Right lobe of liver (tissue), 6 donors: ENCODE data around the gene THBS1. TPM values are rescaled to one million over a fixed set of nuclear protein-coding genes. Genes with fewer than 3 reads are reported as not detected.

Source experiments
- ATAC-seq, 4 donors: fragments of 200-7000 bp; cut with Tn5 transposase; one replicate each; pipeline ENCODE4 v1.9.1; 2020; ENCODE audit warnings: mild to moderate bottlenecking in 4 of 4, moderate library complexity in 4 of 4
- DNase-seq, 3 donors: peaks; one replicate each; pipeline ENCODE4 v3.0.0-alpha.2; 2020
- H3K27ac ChIP-seq, 3 donors: fragments of 200-600 bp; one replicate each; pipeline ENCODE4 v1.8.0; 2022
- H3K27me3 ChIP-seq, 2 donors: fragments of 200-600 bp; one replicate each; pipeline ENCODE4 v1.8.0; 2022
- H3K36me3 ChIP-seq, 4 donors: fragments of 200-600 bp; sonication (generic) in 1 of 4; one replicate each; pipeline versions ENCODE4 v1.5.1 to v1.8.0; 2017 to 2022; ENCODE audit warnings: control low read depth in 1 of 4
- H3K4me1 ChIP-seq, 4 donors: fragments of 200-600 bp; sonication (generic) in 1 of 4; one replicate each; pipeline versions ENCODE4 v1.5.1 to v1.8.0; 2017 to 2022; ENCODE audit warnings: control low read depth in 1 of 4
- H3K4me3 ChIP-seq, 3 donors: fragments of 200-600 bp; one replicate each; pipeline ENCODE4 v1.8.0; 2022
- H3K9me3 ChIP-seq, 4 donors: fragments of 200-600 bp; sonication (generic) in 1 of 4; one replicate each; pipeline versions ENCODE4 v1.5.1 to v1.8.0; 2017 to 2022; ENCODE audit warnings: control low read depth in 1 of 4
- POLR2A ChIP-seq: fragments of 450-650 bp; IDR thresholded peaks from one replicate; pipeline ENCODE4 v1.6.1; 2017; ENCODE audit warnings: antibody characterized with exemption, mild to moderate bottlenecking
- WGBS: methylation state at CpG from one replicate; pipeline ENCODE4 v1.1.6; 2018; ENCODE audit warnings: low coverage, low lambda C conversion rate; ENCODE audit not compliant: insufficient coverage; ENCODE audit errors: missing lambda C conversion rate; 5-methylcytosine and 5-hydroxymethylcytosine counted together
- intact Hi-C, 2 donors: fragments of 100-400 bp; cut with DNase I; formaldehyde crosslinking; loops; one replicate each; pipeline versions ENCODE4 v1.11.2 to v1.14.1; 2022
- total RNA-seq, 6 experiments: library from RNA; depleted of rRNA in 2 of 6; stranded (reverse); fragments of >200 nt in 2 of 6; fragmentation: NEBNext Ultra II Directional in 3 of 6; extraction: Animal tissue kit (Norgen Biotek cat#: 25700) in 3 of 6; gene quantifications; one replicate each; pipeline versions ENCODE4 v1.1.0 to v1.2.4, GENCODE V29; 2016 to 2023
- TF ChIP-seq, protein P1 (sequence below), 4 donors: fragments of 200-600 bp in 3 of 4; fragments of 450-650 bp in 1 of 4; IDR thresholded peaks; one replicate each; pipeline versions ENCODE4 v1.5.1 to v1.8.0; 2016 to 2022; ENCODE audit warnings: antibody characterized with exemption in 4 of 4, mild to moderate bottlenecking in 2 of 4
- donor health status: DM: no; HTN: yes; CAD: no.
- donor health status: DM: no; HTN: no; CAD: no.
- donor health status: DM: no; HTN: no; CAD: no.
- donor health status: DM: no; HTN: yes; CAD: no.
- donor health status: DM: no; HTN: yes; CAD: no.

Gene THBS1
- total RNA-seq, 6 experiments from 2014 or later: 10.7 to 253 (median 64.6) TPM

DNA sequence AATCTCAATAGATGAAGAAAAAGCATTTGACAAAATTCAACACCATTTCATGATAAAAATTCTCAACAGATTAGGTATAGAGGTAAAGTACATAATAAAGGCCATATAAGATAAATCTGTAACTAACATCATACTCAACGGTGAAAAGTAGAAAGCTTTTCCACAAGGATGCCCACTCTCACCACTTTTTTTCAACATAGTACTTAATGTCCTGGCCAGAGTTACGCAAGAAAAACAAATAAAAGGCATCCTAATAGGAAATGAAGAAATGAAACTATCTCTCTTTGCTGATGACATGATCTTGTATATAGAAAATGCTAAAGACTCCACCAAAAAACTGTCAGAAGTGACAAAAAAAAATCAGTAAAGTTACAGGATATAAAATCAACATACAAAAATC is 33.0 kb downstream of the THBS1 start:
- ATAC-seq (no peak), DNase-seq (no peak)
- peaks cover 0 to 9% (median 0%) of the 10 kb centered on the region in 4 donors for H3K4me1 ChIP-seq
- intact Hi-C loops: no loop called here
- H3K36me3 ChIP-seq: no peaks in the 10 kb centered on the region
- H3K27me3 ChIP-seq: no peaks in the 10 kb centered on the region
- H3K9me3 ChIP-seq: no peaks in the 10 kb centered on the region
- WGBS: 62% methylated on average over 2 of the region's 2 CpGs
- TF ChIP-seq, protein P1, sequence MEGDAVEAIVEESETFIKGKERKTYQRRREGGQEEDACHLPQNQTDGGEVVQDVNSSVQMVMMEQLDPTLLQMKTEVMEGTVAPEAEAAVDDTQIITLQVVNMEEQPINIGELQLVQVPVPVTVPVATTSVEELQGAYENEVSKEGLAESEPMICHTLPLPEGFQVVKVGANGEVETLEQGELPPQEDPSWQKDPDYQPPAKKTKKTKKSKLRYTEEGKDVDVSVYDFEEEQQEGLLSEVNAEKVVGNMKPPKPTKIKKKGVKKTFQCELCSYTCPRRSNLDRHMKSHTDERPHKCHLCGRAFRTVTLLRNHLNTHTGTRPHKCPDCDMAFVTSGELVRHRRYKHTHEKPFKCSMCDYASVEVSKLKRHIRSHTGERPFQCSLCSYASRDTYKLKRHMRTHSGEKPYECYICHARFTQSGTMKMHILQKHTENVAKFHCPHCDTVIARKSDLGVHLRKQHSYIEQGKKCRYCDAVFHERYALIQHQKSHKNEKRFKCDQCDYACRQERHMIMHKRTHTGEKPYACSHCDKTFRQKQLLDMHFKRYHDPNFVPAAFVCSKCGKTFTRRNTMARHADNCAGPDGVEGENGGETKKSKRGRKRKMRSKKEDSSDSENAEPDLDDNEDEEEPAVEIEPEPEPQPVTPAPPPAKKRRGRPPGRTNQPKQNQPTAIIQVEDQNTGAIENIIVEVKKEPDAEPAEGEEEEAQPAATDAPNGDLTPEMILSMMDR (IDR thresholded peaks at IDR 0.05): no peak
- TF ChIP-seq POLR2A: no peak
- no peak overlapping the region for H3K27ac ChIP-seq
- no peak overlapping the region for H3K4me3 ChIP-seq

DNA sequence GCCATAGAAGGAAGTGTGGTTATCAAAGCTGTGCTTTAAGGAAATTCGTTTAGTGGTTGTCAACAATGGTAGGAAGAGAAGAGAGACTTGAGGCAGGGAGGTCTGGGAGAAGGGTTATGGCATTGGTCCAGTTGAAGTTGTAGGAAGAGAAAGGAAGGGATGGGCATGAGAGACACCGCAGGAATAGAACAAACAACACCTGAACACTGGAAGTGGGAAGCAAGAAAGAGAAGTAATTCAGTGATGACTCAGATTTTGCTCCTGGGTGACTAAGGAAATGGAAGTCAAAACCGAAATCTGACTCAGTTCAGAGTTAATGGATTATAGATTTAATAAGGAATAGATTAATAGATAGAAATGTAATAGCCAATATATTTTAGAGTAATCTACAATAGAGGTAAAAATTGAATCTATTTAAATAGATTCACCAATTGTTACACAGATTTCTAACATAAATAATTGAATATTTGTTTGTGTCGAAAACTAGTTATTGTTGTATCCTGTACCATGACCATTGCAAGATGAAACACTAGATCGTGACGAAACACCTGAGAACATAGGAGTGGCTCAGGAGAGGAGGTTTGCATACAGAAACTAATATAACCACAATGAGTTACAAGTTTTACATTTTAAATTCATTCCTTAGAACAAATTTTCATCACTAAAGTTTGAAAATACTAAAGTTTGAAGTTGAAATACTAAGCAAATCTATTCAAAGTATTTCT is 36.0 kb downstream of the THBS1 start:
- Histone ChIP-seq H3K4me3 (no peak overlapping the region), H3K9me3 (no peaks in the 10 kb centered on the region), H3K27me3 (no peaks in the 10 kb centered on the region), H3K36me3 (no peaks in the 10 kb centered on the region), H3K27ac (no peak overlapping the region), H3K4me1 (peaks cover 0 to 9% (median 0%) of the 10 kb centered on the region in 4 donors)
- no peak for ATAC-seq
- intact Hi-C loops: no loop called here
- 67% methylated on average over 6 of the region's 6 CpGs for WGBS
- TF ChIP-seq, protein P1 (IDR thresholded peaks at IDR 0.05): no peak
- TF ChIP-seq POLR2A: no peak
- DNase-seq: no peak

- Histone ChIP-seq H3K4me3 (no peak overlapping the region), H3K9me3 (no peaks in the 10 kb centered on the region), H3K36me3 (no peaks in the 10 kb centered on the region), H3K27me3 (no peaks in the 10 kb centered on the region), H3K27ac (no peak overlapping the region), H3K4me1 (peaks cover 0 to 9% (median 0%) of the 10 kb centered on the region in 4 donors)
- peak; percentile 61 to 88 (median 75) for ATAC-seq
- DNase-seq: no peak
- TF ChIP-seq POLR2A: no peak
- TF ChIP-seq, protein P1 (IDR thresholded peaks at IDR 0.05): no peak
- WGBS: 41% methylated on average over 3 of the region's 3 CpGs
- intact Hi-C loops: no loop called here
Measured at GRCh38 chr15:39618063-39618823, 37.4 kb downstream of the THBS1 start.

DNA sequence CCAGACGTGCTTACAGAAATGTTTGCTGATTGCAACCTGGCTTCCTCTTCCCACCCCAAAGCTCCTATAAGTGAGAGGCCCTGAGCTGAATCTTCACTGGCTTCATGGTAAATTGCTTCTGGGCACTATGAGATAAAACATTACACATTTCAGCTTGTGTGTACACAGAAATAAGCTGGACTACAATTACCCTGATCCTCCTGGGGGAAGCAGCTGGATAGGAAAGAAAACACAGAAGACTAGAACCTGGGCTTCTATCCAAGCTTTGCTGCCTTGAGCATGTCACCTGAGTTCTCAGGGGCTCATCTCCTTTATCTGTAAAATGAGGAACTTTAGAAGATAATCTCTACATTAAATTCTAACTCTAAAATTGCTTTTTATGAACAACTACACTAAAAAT is 40.3 kb downstream of the THBS1 start:
- no peak for TF ChIP-seq POLR2A
- TF ChIP-seq, protein P1 (IDR thresholded peaks at IDR 0.05): no peak
- WGBS: 50% methylated on average over 1 of the region's 1 CpG
- no peak for ATAC-seq

More for the DNA sequence above, 40.3 kb downstream of the THBS1 start:
- H3K9me3 ChIP-seq: no peaks in the 10 kb centered on the region
- peaks cover 0 to 9% (median 0%) of the 10 kb centered on the region in 4 donors for H3K4me1 ChIP-seq
- H3K27me3 ChIP-seq: no peaks in the 10 kb centered on the region
- H3K27ac ChIP-seq: no peak overlapping the region
- no peak for DNase-seq
- intact Hi-C loops: no loop called here
- H3K4me3 ChIP-seq: no peak overlapping the region
- H3K36me3 ChIP-seq: no peaks in the 10 kb centered on the region
